ENCODE results near the gene NSMF. TPM values are rescaled to one million over a fixed set of nuclear protein-coding genes. Genes with fewer than 3 reads are reported as not detected.

NSMF gene
- polyA plus RNA-seq, 1 experiment: 35.7 TPM

GRCh38 chr9:137441289-137441934 lies 17.7 kb downstream of the NSMF start, which contains the start of gene ENTPD8:
ENTPD8 (minus strand) TSS chr9:137441357; CDS start chr9:137438285, 3,072 bp downstream.
- DNase-seq (ENCODE audit: low read depth): no peak
- ChIA-PET POLR2A (interaction anchor here (0.6 kb wide), 1 partner anchor 252 kb away, joined by 6 read pairs; no protein-coding TSS in a partner anchor), CTCF (interaction anchor here (3.6 kb wide), 1 partner anchor 18 kb away, joined by 27 read pairs; the partner anchor contains the start of genes EXD3 and NOXA1)
- TF ChIP-seq CTCF (IDR thresholded peaks at IDR 0.05; ENCODE audit: insufficient read depth, low read depth, low read length): no peak
- peak within 1 kb of the TSS; percentile 35 for H3K4me3 ChIP-seq (ENCODE audit: low read depth, low read length)
- H3K36me3 ChIP-seq (ENCODE audit: control insufficient read depth, insufficient read depth, low read length): no peaks in the 10 kb centered on the region
- no peaks in the 10 kb centered on the region for H3K27me3 ChIP-seq (ENCODE audit: control insufficient read depth, insufficient read depth, low read length)

GRCh38 chr9:137439158-137439714 lies 19.9 kb downstream of the NSMF start:
- POLR2A ChIA-PET: no interaction called here
- Histone ChIP-seq H3K36me3 (ENCODE audit: control insufficient read depth, insufficient read depth, low read length) (no peaks in the 10 kb centered on the region), H3K4me3 (ENCODE audit: low read depth, low read length) (no peak overlapping the region), H3K27me3 (ENCODE audit: control insufficient read depth, insufficient read depth, low read length) (no peaks in the 10 kb centered on the region)
- TF ChIP-seq CTCF (IDR thresholded peaks at IDR 0.05; ENCODE audit: insufficient read depth, low read depth, low read length): no peak
- CTCF ChIA-PET: interaction anchor here (0.6 kb wide), 1 partner anchor 1181 kb away, joined by 4 read pairs; no protein-coding TSS in a partner anchor
- DNase-seq (ENCODE audit: low read depth): no peak

GRCh38 chr9:137438591-137439157 lies 20.5 kb downstream of the NSMF start:
- ChIA-PET POLR2A (no interaction called here), CTCF (no interaction called here)
- Histone ChIP-seq H3K36me3 (ENCODE audit: control insufficient read depth, insufficient read depth, low read length) (no peaks in the 10 kb centered on the region), H3K4me3 (ENCODE audit: low read depth, low read length) (no peak overlapping the region), H3K27me3 (ENCODE audit: control insufficient read depth, insufficient read depth, low read length) (no peaks in the 10 kb centered on the region)
- no peak for TF ChIP-seq CTCF (IDR thresholded peaks at IDR 0.05; ENCODE audit: insufficient read depth, low read depth, low read length)
- DNase-seq (ENCODE audit: low read depth): no peak

GRCh38 chr9:137437691-137438590 lies 21.2 kb downstream of the NSMF start:
- no peak for DNase-seq (ENCODE audit: low read depth)

More at GRCh38 chr9:137437691-137438590, 21.2 kb downstream of the NSMF start:
- Histone ChIP-seq H3K36me3 (ENCODE audit: control insufficient read depth, insufficient read depth, low read length) (no peaks in the 10 kb centered on the region), H3K4me3 (ENCODE audit: low read depth, low read length) (no peak overlapping the region), H3K27me3 (ENCODE audit: control insufficient read depth, insufficient read depth, low read length) (no peaks in the 10 kb centered on the region)
- ChIA-PET CTCF (no interaction called here), POLR2A (no interaction called here)
- no peak for TF ChIP-seq CTCF (IDR thresholded peaks at IDR 0.05; ENCODE audit: insufficient read depth, low read depth, low read length)
